Activated CD4-positive, alpha-beta T cell treated with anti-CD3 and anti-CD28 coated beads, Interleukin-2, Interleukin-4, amounts not matched to agents 100 ng/mL and 50 ng/mL, durations not matched to agents 16 hours and 8 hours (primary cell): ENCODE data around the gene MUC20.
"Not testable (repeated sequence)": the region's sequence is repeated elsewhere in the genome, so short reads cannot be mapped to it uniquely, and the experiment has no call there.

Experiments
- DNase-seq: peaks from one replicate; pipeline ENCODE4 v3.0.0-alpha.2; 2020; ENCODE audit warnings: low spot score

Gene MUC20

DNA sequence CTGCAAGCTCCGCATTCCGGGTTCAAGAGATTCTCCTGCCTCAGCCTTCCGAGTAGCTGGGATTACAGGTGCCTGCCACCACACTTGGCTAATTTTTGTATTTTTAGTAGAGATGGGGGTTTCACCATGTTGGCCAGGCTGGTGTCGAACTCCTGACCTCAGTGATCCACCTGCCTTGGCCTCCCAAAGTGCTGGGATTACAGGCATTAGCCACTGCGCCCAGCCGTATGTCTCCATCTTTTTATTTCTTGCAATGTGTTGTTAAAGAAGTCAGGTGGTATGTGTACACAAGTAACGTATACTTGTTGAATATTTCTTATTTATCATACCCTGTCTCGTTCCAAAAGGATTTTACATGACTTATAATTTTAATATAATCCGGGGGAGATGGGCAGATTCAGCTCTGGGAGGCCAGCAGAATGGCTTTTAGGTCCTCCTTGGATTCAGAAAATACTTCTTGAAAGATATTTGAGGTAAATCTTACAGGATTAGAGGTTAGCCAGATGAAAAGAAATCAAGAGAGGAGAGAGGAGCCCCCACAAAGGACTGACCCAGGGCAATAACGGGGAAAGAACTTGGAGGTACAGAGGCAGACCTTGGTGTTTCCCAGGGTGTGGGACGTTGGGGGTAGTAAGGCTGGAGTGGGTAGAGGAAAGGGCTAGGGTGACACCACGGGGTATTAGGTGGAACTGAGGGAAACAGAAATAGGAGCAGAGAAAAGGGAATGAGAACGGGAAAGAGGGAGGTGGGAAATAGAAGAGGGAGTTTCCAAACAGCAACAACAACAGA, 27.2 kb upstream of the MUC20 start:
- DNase-seq: no peak

DNA sequence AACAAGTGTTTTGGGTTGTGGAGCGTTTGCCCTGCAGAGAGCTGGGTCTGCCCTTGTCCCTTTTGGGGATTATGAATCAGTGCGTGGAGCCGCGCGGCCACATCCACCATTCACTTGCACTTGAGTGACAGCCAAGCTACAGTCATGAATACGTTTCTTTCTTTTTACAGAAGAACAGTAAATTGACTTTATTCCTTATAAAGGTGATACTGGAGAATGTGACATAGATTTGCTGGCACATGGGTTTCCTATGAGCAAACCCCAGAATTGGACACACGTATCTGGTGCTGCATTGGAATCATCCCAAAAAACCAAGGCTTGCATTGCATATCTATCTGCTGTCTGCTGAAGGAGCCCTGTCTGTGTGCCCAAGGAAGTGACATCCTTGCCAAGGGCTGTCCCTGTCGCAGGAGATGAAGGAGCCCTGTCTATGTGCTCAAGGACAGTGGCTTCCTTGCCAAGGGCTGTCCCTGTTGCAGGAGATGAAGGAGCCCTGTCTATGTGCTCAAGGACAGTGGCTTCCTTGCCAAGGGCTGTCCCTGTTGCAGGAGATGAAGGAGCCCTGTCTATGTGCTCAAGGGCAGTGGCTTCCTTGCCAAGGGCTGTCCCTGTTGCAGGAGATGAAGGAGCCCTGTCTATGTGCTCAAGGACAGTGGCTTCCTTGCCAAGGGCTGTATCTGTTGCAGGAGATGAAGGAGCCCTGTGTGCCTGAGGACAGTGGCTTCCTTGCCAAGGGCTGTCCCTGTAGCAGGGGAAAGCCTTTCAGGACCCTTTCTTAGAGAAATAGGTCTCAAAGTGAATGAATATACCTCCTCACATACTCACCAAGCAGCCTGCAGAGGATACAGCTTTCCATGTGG, 26.3 kb upstream of the MUC20 start:
- DNase-seq: not testable (repeated sequence)

DNA sequence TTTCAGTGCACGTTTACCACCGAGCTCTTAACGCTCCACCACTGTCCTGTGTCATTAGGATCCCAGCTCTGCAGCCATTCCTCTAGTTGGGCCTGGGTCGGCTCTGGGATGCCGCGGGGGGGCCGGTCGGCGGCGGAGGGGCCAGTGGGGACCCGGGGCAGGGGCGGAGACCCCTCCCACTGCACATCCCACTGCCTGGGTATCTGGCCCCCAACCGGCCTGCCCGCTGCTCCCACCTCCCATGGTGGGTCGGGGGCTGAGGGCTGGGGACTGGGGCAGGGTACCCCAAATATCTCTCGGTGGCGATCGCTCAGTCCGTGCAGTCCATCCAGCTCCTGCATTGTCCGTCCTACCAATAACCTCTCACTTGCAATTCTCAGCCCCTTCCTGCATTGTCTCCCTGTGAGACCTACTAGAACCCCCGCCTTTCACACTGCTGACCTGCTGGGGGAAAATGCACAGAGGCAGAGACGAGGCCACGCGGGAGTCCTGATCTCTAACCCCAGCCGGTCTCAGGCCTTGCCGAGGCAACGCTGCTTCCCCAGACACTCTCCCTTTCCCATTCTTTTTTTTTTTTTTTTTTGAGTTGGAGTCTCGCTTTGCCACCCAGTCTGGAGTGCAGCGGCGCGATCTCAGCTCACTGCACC, 24.0 kb upstream of the MUC20 start:
- no peak for DNase-seq

DNA sequence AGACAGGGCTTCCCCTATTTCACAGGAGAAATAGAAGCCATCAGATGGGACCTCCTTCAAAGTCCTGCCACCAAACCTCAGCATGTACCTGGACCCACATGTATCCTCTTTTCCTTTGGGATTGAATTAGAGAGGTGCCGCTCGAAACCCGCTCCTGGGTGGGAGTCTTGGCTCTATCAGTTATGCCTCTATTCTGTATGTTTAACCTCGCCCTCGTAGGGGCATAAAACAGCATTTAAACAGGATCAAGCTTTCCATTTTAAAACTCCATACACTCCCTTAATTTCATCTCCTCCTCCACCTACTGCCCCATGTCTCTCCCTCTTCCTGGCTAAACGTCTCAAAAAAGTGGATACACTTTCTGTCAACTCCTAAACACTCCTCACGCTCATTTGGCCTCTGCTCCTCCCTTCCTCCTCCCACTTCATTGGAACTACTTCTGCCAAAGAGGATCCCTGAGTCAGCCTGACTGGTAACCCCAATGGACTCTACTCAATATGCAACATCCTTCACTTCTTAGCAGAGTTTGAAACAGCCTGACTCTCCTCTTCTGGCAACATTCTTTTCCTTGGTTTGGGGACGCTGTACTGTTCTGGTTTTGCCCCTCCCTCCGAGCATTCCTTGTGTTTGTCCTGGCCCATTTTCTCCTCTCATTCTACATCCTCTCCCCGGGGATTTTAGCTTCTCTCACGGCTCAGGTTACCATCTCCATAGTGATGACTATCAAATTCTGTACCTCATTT, 23.0 kb upstream of the MUC20 start:
- no peak for DNase-seq

DNA sequence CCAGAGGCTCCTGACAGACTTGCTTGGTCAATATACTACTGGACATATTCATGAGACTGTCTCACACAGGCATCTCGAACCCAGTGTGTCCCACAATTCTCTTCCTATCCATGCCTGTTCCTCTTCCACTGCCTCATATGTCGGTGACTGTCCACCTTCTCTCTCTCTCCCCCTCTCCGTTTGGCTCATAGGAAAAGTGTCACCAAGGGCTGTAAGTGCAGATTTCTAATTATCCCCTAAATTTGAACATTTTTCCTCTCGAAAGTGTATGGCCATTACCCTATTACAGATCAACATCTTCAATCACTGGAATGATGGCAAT, 22.5 kb upstream of the MUC20 start:
- DNase-seq: no peak

DNA sequence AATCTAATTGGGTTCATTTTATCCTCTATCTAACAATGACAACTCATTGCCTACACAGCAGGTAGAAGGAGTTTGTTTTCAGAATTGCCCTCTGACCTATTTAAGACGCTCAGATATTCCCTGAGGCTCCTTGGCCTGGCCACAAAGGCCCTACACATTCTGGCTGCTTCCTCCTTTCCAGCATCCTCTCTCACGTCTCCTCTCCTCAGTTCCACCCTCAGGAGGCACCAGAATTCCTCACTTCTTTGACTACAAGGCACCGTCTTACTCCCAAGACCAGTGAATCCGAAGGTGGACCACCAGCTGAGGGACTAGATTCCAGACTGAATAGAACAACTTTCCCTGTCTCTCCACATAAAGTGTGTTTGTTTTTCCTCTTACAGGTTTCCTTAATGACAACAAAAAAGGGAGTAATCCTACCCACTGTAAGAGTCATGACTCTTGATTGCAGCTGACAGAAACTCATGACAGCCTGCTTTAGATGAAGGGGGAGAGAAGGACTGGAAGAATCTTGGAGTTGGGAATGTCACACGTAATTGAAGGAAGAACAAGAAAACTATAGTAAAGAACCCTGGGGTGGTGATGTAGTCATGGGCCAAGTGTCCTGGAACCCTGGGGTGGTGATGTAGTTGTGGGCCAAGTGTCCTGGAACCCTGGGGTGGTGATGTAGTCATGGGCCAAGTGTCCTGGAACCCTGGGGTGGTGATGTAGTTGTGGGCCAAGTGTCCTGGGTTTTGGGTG, 22.0 kb upstream of the MUC20 start:
- no peak for DNase-seq

DNA sequence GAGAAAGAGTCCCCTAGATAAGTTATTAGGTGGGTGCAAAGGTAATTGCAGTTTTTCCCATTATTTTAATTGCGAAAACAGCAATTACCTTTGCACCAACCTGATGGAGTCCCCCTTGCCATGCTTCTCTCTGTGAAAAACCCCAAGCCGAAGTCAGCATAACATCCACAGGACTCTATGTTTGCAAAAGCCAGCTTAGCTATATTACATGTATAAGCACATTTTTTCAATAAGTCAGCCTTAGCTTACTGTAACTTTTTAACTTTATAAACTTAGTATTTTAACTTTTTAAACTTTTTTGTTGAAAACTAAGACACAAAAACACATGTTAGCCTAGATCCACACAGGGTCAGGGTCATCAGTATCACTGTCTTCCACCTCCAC, 21.4 kb upstream of the MUC20 start:
- DNase-seq: no peak

DNA sequence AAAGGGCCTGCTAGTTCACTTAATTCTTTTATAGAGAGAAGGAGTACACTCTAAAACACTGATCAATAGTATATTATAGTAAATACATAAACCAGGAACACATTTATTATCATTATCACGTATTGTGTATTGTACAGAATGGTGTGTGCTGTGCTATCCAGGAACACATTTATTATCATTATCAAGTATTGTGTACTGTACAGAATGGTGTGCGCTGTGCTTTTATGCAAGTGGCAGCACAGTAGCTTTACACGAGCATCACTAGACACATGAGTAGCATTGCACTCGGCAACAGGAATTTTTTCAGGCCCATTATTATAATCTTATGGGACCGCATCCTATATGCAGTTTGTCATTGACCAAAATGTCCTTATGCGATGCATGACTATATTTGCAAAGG, 20.9 kb upstream of the MUC20 start:
- DNase-seq: no peak

DNA sequence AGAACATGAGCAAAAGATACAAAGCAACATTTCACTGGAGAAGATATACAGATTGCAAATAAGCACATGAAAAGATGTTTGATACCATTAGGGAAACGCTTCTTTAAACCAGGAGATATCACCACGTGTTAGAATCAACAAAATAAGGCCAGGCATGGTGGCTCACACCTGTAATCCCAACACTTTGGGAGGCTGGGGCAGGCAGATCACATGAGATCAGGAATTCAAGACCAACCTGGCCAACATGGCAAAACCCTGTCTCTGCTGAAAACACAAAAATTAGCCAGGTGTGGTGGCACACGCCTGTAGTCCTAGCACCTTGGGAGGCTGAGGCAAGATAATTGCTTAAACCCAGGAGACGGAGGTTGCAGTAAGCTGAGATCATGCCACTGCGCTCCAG, 20.5 kb upstream of the MUC20 start:
- no peak for DNase-seq

DNA sequence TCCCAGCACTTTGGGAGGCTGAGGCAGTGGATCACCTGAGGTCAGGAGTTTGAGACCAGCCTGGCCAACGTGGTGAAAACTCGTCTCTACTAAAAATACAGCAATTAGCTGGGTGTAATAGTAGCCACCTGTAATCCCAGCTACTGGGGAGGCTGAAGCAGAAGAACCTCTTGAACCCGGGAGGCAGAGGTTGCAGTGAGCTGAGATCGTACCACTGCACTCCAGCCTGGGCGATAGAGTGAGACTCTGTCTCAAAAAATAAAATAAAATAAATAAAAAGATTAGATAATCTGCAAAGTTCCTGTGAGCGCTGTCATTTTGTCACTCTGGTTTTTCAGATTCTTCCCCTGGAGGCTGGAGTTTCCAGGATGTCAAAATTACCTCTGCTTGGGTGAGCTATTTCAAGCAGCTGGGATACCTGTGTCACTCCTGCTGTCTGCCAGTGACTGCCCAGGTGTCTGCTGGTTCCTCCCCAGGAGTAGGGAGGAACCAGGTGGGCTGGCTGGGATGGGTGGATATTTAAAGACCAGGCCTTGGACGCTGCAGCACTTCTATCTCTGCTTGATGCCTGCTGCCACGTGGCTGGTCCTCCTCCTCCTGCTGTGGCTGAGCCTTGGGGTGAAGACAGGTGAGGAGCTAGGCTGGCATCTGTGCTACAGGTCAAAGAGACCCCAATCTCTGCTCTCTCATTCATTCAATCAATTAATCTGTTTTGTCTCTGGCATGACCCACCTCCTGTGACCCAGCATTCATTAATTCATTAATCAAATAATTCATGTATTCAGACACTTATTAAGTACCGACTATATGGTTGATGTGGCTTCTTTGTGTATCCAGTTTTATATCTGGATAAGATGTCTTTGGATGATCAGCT, 19.5 kb upstream of the MUC20 start:
- no peak for DNase-seq

DNA sequence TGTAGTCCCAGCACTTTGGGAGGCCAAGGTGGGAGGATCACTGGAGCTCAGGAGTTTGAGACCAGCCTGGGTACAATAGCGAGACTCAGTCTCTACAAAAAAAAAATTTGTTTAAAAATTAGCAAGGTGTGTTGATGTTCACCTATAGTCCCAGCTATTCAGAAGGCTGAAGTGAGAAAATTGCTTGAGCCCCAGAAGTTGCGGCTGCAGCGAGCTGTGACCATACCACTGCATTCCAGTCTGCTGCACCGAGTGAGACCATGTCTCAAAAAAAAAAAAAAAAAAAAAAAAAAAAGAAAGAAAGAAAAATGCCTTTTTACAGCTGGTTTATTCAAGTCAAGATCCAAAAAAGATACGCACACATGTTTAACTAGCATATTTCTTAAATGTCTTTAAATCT, 17.0 kb upstream of the MUC20 start:
- DNase-seq: no peak

DNA sequence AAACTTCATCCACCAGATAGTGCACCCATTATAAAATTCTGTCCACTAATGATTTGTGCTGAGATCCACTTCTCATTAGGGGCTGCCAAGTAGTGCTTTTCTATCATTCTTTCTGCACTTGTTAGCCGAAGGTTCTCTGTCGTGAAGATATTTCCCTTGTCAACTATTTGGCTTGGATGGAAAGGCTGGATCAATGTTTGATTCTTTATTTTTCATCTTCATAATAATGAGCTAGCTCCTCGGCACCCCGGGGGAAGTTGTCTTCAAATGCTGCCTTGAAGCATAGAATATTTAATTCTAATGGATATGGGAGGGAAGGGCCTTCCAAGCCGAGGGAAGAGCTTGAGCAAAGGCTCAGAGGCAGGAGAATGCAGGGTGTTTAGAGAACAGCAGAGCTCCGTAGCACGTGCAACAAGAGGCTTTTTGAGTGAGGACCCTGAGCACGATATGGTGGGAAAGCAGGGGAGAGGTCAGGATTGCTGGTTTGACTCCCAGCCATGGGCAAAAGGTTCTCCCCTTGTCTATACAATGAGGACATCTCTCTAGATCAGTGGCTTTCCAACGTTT, 16.3 kb upstream of the MUC20 start:
- no peak for DNase-seq

DNA sequence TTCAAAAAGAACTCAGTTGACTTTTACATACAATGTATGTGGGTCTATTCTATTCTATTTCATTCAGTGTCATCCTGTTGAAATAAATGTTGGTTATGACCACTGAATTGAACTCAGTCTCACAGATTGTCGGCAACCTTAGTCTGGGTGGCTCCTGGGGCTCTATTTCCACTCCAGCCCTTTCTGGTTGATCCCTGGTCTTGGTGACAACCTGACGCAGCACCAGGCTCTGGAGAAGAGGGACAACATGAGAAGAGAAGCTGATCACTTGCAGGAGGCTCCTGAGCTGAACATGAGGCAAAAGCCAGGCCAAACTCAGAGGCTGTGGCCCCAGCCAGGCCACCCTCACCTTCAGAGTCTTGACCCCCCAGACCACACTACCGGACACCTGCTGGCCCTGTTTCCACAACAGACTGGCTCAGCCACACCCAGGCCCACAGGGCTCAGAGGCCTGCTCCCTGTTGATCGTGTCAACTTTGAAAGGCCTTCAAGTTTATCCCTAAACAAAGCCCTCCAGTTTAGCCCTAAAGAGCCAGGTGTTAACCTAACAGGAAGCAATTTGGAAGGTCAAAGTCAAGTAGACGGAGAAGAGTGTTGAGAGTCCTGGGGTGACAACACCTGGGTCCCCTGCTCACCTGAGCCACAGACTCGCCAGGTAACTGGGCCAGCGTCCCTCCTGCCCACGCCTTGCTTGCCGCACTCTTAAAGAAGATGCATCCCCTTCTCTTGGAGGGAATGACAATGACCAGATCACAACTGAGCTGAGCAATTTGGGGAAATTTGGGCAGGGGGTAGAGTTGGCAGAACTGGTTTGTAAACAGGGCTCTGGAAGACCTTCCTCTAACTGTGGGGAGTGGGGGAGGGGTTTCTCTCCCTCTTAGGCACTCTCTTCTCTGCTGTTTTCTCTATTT, 15.4 kb upstream of the MUC20 start:
- DNase-seq: no peak

DNA sequence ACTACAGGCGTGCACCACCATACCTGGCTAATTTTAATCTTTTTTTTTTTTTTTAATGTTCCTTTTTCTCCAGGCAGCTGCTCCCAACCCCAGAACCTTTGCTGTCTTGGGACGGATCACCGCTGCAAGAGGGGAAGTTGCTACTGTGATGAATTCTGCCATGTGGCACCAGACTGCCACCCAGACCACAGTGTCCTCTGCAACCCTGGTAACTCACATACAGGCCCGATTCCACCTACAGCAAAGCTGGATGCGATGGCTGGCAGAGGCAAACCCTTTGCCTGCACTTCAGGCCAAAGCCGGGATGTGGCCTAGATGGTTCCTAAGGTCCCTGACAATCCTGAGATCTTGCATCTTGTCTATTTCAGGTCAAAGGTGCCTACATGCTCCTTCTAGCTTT, 12.7 kb upstream of the MUC20 start:
- no peak for DNase-seq

DNA sequence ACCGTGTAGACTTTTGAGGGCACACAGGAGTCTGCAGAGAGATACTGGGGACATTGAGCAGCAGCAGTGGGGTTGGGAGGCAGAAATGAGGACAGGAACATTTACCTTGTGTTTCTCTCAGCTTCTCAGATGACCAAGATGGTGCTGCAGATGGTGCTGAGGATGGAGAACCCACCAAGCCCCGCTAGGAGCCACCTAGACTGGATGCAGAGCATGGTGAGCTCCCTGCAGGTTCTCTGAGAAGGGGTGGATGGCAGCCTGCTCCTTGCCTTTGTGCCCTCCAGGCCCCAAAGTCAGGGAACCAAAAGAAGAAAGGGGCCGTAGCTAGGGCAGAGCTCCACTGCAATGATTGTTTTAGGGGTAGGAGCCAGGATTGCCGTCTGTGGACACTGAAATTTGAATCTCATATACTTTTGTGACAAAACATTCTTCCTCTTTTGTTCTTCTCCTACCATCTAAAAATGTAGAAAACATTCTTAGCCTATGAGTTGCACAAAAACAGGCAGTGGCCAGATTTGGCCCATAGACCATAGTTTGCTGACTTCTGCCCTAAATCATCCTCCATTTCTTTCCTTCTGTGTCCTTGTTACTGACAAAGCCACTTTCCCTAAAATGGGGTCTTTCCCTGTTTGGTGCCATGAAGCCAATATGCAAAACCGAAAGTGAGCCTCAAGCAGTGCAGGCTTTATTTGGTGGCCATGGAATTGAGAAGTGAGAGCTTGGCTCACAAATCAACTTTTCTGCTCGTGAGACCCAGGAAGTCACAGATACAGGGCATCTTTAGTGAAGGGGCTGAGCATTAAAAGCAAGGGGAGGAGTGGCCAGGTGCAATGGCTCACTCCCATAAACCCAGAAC, 11.9 kb upstream of the MUC20 start:
- DNase-seq: no peak

DNA sequence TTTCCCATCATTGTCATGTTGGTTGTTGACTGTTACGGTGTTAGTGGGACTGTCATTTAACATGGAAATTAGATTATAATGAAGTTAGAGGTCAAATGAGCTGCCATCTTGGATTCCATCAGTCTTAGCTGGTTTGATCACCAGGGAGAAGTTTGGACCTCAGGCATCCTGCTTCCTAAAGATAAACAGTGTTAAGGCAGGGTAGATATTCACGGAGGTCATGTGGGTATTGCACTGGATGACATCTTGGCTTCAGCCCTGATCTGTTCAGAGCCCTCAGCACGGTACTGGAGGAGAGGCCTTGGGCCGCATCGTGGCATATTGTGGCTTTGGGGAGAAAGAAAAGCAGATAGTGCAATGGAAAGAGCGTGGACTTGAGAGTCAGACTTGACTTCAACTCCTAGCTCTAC, 11.1 kb upstream of the MUC20 start:
- DNase-seq: no peak

DNA sequence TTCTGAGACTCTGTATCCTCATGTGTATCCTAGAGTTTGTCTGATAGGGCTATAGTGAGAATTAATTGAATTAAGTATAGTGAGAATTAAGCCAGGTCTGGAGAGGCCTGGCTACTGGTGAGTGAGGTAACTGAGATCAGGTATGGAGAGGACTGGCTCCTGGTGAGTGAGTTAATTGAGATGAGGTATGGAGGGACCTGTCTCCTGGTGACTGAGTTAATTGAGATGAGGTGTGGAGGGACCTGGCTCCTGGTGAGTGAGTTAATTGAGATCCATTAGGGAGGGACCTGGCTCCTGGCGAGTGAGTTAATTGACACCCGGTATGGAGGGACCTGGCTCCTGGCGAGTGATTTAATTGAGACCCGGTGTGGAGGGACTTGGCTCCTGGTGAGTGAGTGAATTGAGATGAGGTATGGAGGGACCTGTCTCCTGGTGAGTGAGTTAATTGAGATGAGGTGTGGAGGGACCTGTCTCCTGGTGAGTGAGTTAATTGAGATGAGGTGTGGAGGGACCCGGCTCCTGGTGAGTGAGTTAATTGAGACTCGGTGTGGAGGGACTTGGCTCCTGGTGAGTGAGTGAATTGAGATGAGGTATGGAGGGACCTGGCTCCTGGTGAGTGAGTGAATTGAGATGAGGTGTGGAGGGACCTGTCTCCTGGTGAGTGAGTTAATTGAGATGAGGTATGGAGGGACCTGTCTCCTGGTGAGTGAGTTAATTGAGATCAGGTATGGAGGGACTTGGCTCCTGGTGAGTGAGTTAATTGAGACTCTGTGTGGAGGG, 10.5 kb upstream of the MUC20 start:
- not testable (repeated sequence) for DNase-seq
